GM12878 (cell line): ENCODE results near the gene DHCR7. TPM values are rescaled to one million over a fixed set of nuclear protein-coding genes. Genes with fewer than 3 reads are reported as not detected.

ENCODE experiments used
- ATAC-seq: fragments of 200-7000 bp; cut with Tn5 transposase; 3 replicates; pipeline ENCODE4 v1.9.1; 2020; ENCODE audit warnings: mild to moderate bottlenecking, moderate library complexity
- BruUV-seq: library from RNA; stranded (reverse); fragments of 400-500 nt; replicated peaks from 2 replicates; lab custom pipeline; 2021; lab: Mats Ljungman, UMichigan
- CTCF ChIA-PET: fragments of 300-600 bp; sonication (Branson Sonifier 250); formaldehyde crosslinking; extraction: SDS; loops from one replicate; lab custom pipeline; 2021; ENCODE audit warnings: inconsistent platforms; lab: Yijun Ruan, JAX
- POLR2A ChIA-PET: fragments of 350-600 bp; formaldehyde crosslinking; extraction: SDS; loops from one replicate; lab custom pipeline; 2021; ENCODE audit warnings: inconsistent platforms; lab: Charles Lee
- RAD21 ChIA-PET: fragments of 300-600 bp; sonication (Branson Sonifier 250); formaldehyde crosslinking; loops from one replicate; lab custom pipeline; 2023; ENCODE audit warnings: antibody characterized with exemption; ENCODE audit not compliant: unreplicated experiment; lab: Charles Lee
- SMC1A ChIA-PET: fragments of 300-600 bp; sonication (Branson Sonifier 250); formaldehyde crosslinking; loops from one replicate; lab custom pipeline; 2023; ENCODE audit not compliant: unreplicated experiment, uncharacterized antibody; lab: Charles Lee
- DNase-seq: peaks from one replicate; pipeline ENCODE4 v3.0.0-alpha.2; 2011; ENCODE audit warnings: low read depth, low spot score
- FAIRE-seq: peaks from 3 replicates; lab custom pipeline; 2011; peaks lifted over from hg19 to GRCh38; lab: Jason Lieb, UNC
- H2AFZ ChIP-seq: 2 replicates; pipeline ENCODE4 v1.6.0; 2011; ENCODE audit warnings: low read depth, low read length, control low read depth; ENCODE audit not compliant: control insufficient read depth
- H3K27ac ChIP-seq: 2 replicates; pipeline ENCODE4 v1.5.1; 2011; ENCODE audit warnings: control low read depth; ENCODE audit not compliant: control insufficient read depth, insufficient read depth
- H3K27me3 ChIP-seq, 2 experiments: replicated peaks in 1 of 2; 2 replicates each; pipeline versions ENCODE4 v1.6.0 to v1.6.1; 2011; ENCODE audit warnings: low read length in 1 of 2; ENCODE audit not compliant: control insufficient read depth in 2 of 2, insufficient read depth in 2 of 2
- H3K36me3 ChIP-seq, 2 experiments: 2 replicates each; pipeline ENCODE4 v1.5.1; 2011; ENCODE audit warnings: low read length in 1 of 2; ENCODE audit not compliant: control insufficient read depth in 2 of 2, insufficient read depth in 2 of 2
- H3K4me1 ChIP-seq: 2 replicates; pipeline ENCODE4 v1.6.1; 2011; ENCODE audit warnings: mild to moderate bottlenecking, low read length, moderate library complexity, mixed read lengths; ENCODE audit not compliant: control insufficient read depth, insufficient read depth
- H3K4me2 ChIP-seq: 2 replicates; pipeline ENCODE4 v1.6.0; 2011; ENCODE audit warnings: control low read depth; ENCODE audit not compliant: control insufficient read depth, insufficient read depth
- H3K4me3 ChIP-seq: fragments of 200-600 bp; sonication (generic); 2 replicates; pipeline ENCODE4 v1.5.1; 2016
- H3K79me2 ChIP-seq: 2 replicates; pipeline ENCODE4 v1.6.0; 2011; ENCODE audit warnings: low read length; ENCODE audit not compliant: control insufficient read depth, insufficient read depth
- H3K9ac ChIP-seq: 2 replicates; pipeline ENCODE4 v1.8.0; 2011; ENCODE audit warnings: low read length, control low read depth, mixed read lengths; ENCODE audit not compliant: control insufficient read depth, insufficient read depth
- H3K9me3 ChIP-seq: replicated peaks from 3 replicates; pipeline ENCODE4 v1.5.1; 2011; ENCODE audit warnings: mild to moderate bottlenecking, low read length; ENCODE audit not compliant: control insufficient read depth, insufficient read depth
- H4K20me1 ChIP-seq: 2 replicates; pipeline ENCODE4 v1.6.0; 2011; ENCODE audit not compliant: control insufficient read depth, insufficient read depth
- BMI1 ChIP-seq: fragments of 450-650 bp; IDR thresholded peaks from 2 replicates; pipeline ENCODE4 v1.6.1; 2016; ENCODE audit warnings: mild to moderate bottlenecking, moderate library complexity, borderline replicate concordance
- CHD4 ChIP-seq: fragments of 200-600 bp; sonication (generic); IDR thresholded peaks from 2 replicates; pipeline ENCODE4 v1.6.1; 2016; ENCODE audit warnings: mild to moderate bottlenecking
- CREM ChIP-seq: IDR thresholded peaks from 2 replicates; pipeline ENCODE4 v1.6.1; 2014; ENCODE audit warnings: antibody characterized with exemption, low read depth
- ELK1 ChIP-seq: IDR thresholded peaks from 2 replicates; pipeline ENCODE4 v1.6.1; 2012; ENCODE audit warnings: low read depth, low read length, improper control_type of control experiment
- FOXM1 ChIP-seq: IDR thresholded peaks from 2 replicates; pipeline ENCODE4 v1.6.1; 2012; ENCODE audit warnings: low read depth, mild to moderate bottlenecking, inconsistent platforms, low read length, moderate library complexity
- HDAC6 ChIP-seq: fragments of 200-600 bp; sonication (generic); IDR thresholded peaks from one replicate; pipeline ENCODE4 v1.8.0; 2017; ENCODE audit warnings: antibody characterized with exemption; ENCODE audit not compliant: unreplicated experiment
- KAT2A ChIP-seq: conservative IDR thresholded peaks from 2 replicates; pipeline ENCODE4 v1.6.1; 2011; ENCODE audit warnings: low read depth, low read length; ENCODE audit not compliant: control insufficient read depth
- NFYB ChIP-seq: IDR thresholded peaks from 2 replicates; pipeline ENCODE4 v1.6.1; 2011; ENCODE audit warnings: low read depth, mild to moderate bottlenecking, low read length, improper control_type of control experiment, moderate library complexity; ENCODE audit not compliant: insufficient read depth
- POLR2AphosphoS5 ChIP-seq: IDR thresholded peaks from 2 replicates; pipeline ENCODE4 v1.6.1; 2011; ENCODE audit warnings: mild to moderate bottlenecking, low read length, inconsistent platforms
- SMAD1 ChIP-seq: fragments of 450-650 bp; IDR thresholded peaks from 2 replicates; pipeline ENCODE4 v1.6.1; 2018; ENCODE audit warnings: mild to moderate bottlenecking, low read depth; ENCODE audit not compliant: partially characterized antibody
- SP1 ChIP-seq: IDR thresholded peaks from one replicate; pipeline ENCODE4 v1.6.1; 2011; ENCODE audit warnings: low read depth, low read length
- STAT3 ChIP-seq: IDR thresholded peaks from 2 replicates; pipeline ENCODE4 v1.6.1; 2011; ENCODE audit warnings: low read depth, low read length, improper control_type of control experiment
- TCF12 ChIP-seq: IDR thresholded peaks from 2 replicates; pipeline ENCODE4 v1.6.1; 2011; ENCODE audit warnings: low read depth, mild to moderate bottlenecking, low read length
- USF2 ChIP-seq: IDR thresholded peaks from 2 replicates; pipeline ENCODE4 v1.6.1; 2011; ENCODE audit warnings: low read depth, low read length, improper control_type of control experiment, borderline replicate concordance
- WGBS: methylation state at CpG from one replicate; pipeline ENCODE4 v1.1.6; 2016; ENCODE audit warnings: low lambda C conversion rate; ENCODE audit not compliant: insufficient replicate concordance, insufficient coverage; ENCODE audit errors: missing lambda C conversion rate; 5-methylcytosine and 5-hydroxymethylcytosine counted together
- in situ Hi-C: fragments of 300-500 bp; cut with MboI; formaldehyde crosslinking; loops from 9 replicates; pipeline ENCODE4 v1.14.3; 2018; ENCODE audit warnings: mixed read lengths
- intact Hi-C: fragments of 100-400 bp; cut with micrococcal nuclease; formaldehyde crosslinking; loops from one replicate; pipeline ENCODE4 v1.14.2; 2022; ENCODE audit not compliant: unreplicated experiment
- polyA plus RNA-seq, 11 experiments: library from polyadenylated mRNA; depleted of rRNA in 4 of 11; unstranded in 6 of 11; stranded (reverse) in 5 of 11; fragments of >200 nt; fragmentation: Nextera tagmentation in 4 of 11; fragmentation: Illumina TruSeq in 1 of 11; extraction: Ambion mirVana in 4 of 11; extraction: Trizol in 1 of 11; gene quantifications; 1 replicate in 1 of 11; 2 replicates in 10 of 11; pipeline versions ENCODE4 v1.2.1 to v1.2.3, GENCODE V29; 2011 to 2016; ENCODE audit warnings: inconsistent platforms in 2 of 11, missing spikeins in 2 of 11, low read depth in 1 of 11
- total RNA-seq, 4 experiments: library from RNA; depleted of rRNA in 3 of 4; stranded (reverse); fragments of >200 nt in 3 of 4; fragmentation: Illumina TruSeq in 1 of 4; extraction: Trizol in 1 of 4; gene quantifications; 2 replicates each; pipeline versions ENCODE4 v1.2.1 to v1.2.3, GENCODE V29; 2013 to 2021
- TF ChIP-seq, protein P1 (sequence below): IDR thresholded peaks from 2 replicates; pipeline ENCODE4 v1.6.1; 2012; ENCODE audit warnings: low read length, inconsistent platforms

DHCR7 gene
- total and polyA plus RNA-seq, 10 of the 15 experiments (the other 5 are each of a cell fraction or from before 2014, with no cell fraction given), result 4.2 to 115 (median 57.8) TPM

DNA sequence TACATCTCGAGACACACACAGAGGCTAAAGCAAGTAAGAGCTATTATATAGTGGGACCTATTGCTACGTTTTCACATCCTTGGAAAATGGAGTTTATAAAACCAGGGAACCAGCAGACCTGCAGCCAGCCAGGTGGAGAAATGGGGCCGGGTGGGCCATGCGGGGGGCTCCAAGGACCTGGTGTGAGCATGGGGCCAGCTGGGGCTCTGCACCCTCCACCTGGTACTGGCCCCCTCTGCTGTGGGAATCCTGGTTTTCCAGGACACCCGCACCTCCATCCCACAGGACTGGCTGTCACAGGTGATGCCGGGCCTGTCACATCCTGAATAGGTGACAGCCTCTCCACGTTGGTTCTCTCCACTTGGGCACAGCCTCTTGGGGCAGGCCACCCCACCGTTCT, 11.3 kb downstream of the DHCR7 start:
- CTCF ChIA-PET, result no interaction called here
- Histone ChIP-seq H3K79me2 (no peaks in the 10 kb centered on the region), H2AFZ (no peak overlapping the region), H3K9ac (no peak overlapping the region), H4K20me1 (no peaks in the 10 kb centered on the region), H3K4me3 (no peak overlapping the region), H3K27me3 (no peaks in the 10 kb centered on the region), H3K27ac (no peak overlapping the region), H3K4me1 (no peaks in the 10 kb centered on the region), H3K9me3 (no peaks in the 10 kb centered on the region), H3K4me2 (no peak overlapping the region), H3K36me3 (peaks cover 8 to 11% of the 10 kb centered on the region in 2 experiments; a peak in 3 of 4 replicates)
- in situ Hi-C loops (no loop called here), intact Hi-C loops (no loop called here)
- SMC1A ChIA-PET, result no interaction called here
- DNase-seq (no peak), ATAC-seq (no peak), FAIRE-seq (no peak)
- POLR2A ChIA-PET, result no interaction called here
- RAD21 ChIA-PET, result no interaction called here
- no TSS peak for BruUV-seq
- TF ChIP-seq STAT3 (no peak), CREM (no peak), FOXM1 (no peak), HDAC6 (no peak)
- WGBS, result 85% methylated on average over 8 of the region's 8 CpGs

DNA sequence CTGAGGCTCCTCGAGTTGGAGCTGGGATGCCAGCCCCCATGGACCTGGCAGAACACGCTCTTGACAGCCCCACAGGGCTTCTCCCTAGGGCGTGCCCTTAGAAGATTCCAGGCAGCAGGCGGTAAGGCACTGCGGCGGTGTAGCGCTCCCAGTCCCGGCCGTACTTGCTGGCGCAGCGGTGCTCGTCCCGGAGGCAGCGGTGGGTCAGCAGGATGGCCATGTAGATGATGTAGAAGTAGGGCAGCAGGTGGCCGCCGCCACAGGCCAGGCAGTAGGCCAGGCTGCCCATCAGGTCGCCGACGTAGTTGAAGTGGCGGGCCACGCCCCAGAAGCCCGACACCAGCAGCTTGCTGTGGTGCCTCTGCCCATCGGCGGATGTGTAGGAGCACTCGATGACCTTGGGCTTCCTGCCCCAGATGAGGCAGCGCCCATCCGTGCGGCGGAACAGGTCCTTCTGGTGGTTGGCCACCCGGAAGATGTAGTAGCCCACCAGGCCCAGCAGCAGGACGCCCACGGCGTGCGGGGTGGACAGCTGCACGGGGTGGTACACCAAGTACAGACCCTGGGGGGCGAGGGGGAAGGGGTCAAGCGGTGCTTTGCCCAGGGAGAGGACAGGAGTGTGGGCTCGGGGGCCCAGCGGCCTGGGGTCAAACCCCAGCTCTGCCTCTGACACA, 12.8 kb downstream of the DHCR7 start:
- 89% methylated on average over 38 of the region's 39 CpGs for WGBS
- H3K9ac ChIP-seq, result no peak overlapping the region
- intact Hi-C loops, result no loop called here

More for the DNA sequence above, 12.8 kb downstream of the DHCR7 start:
- Histone ChIP-seq H3K9me3 (no peaks in the 10 kb centered on the region), H4K20me1 (no peaks in the 10 kb centered on the region), H3K27me3 (no peaks in the 10 kb centered on the region), H3K79me2 (no peaks in the 10 kb centered on the region), H3K4me3 (no peak overlapping the region), H3K36me3 (peaks cover 7 to 8% of the 10 kb centered on the region in 2 experiments; a peak in 3 of 4 replicates), H3K27ac (no peak overlapping the region), H3K4me1 (no peaks in the 10 kb centered on the region), H2AFZ (no peak overlapping the region), H3K4me2 (no peak overlapping the region)
- no peak for FAIRE-seq
- ChIA-PET SMC1A (no interaction called here), CTCF (no interaction called here), POLR2A (no interaction called here), RAD21 (no interaction called here)
- no TSS peak for BruUV-seq
- DNase-seq, result no peak
- TF ChIP-seq, protein P1, sequence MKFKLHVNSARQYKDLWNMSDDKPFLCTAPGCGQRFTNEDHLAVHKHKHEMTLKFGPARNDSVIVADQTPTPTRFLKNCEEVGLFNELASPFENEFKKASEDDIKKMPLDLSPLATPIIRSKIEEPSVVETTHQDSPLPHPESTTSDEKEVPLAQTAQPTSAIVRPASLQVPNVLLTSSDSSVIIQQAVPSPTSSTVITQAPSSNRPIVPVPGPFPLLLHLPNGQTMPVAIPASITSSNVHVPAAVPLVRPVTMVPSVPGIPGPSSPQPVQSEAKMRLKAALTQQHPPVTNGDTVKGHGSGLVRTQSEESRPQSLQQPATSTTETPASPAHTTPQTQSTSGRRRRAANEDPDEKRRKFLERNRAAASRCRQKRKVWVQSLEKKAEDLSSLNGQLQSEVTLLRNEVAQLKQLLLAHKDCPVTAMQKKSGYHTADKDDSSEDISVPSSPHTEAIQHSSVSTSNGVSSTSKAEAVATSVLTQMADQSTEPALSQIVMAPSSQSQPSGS, result no peak
- no peak for TF ChIP-seq ELK1
- TF ChIP-seq SP1, result no peak
- no peak for TF ChIP-seq NFYB
- TF ChIP-seq SMAD1, result no peak
- TF ChIP-seq USF2, result no peak
- no peak for TF ChIP-seq TCF12
- TF ChIP-seq CHD4, result no peak
- TF ChIP-seq POLR2AphosphoS5, result no peak
- no peak for TF ChIP-seq KAT2A
- no peak for TF ChIP-seq BMI1
- in situ Hi-C loops, result no loop called here
- ATAC-seq, result no peak
